ENCODE data around the gene PXK.
A peak's percentile ranks its signal among the peaks of the same experiment; 100 is the strongest.

The PXK gene

DNA sequence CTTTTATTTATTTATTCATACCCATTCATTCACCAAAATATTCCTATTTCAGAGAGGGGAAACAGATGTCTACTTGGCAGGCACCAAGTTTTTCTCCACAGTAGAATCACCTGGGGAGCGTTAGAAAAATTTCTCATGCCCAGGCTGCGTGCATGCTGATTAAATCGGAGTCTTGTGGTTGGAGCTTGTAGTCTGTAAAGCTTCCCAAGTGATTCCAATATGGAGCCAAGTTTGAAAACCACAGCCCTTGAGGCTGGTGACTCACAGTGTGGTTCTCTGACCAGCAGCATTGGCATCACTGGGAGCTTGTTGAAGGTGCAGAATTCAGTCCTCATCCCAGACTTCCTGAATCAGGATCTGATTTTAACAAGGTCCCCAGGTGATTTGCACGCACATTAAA, 51.2 kb downstream of the PXK start:
- in situ Hi-C loops (cut with HindIII; ENCODE audit: low pct_unique_long_range_greater_than_20kb, low sequenced_read_pairs): no loop called here
- TF ChIP-seq JUND (IDR thresholded peaks at IDR 0.05; ENCODE audit: low read depth): peak; percentile 84; the same call in 1 of the 2 replicates
- DNase-seq (ENCODE audit: low read depth in 1 of 2, low spot score in 1 of 2): peak; percentile 4 to 99

GRCh38 chr3:58384381-58385090, 51.8 kb downstream of the PXK start:
- TF ChIP-seq JUND (IDR thresholded peaks at IDR 0.05; ENCODE audit: low read depth): no peak
- in situ Hi-C loops (cut with HindIII; ENCODE audit: low pct_unique_long_range_greater_than_20kb, low sequenced_read_pairs): no loop called here
- no peak for DNase-seq (ENCODE audit: low read depth in 1 of 2, low spot score in 1 of 2)

DNA sequence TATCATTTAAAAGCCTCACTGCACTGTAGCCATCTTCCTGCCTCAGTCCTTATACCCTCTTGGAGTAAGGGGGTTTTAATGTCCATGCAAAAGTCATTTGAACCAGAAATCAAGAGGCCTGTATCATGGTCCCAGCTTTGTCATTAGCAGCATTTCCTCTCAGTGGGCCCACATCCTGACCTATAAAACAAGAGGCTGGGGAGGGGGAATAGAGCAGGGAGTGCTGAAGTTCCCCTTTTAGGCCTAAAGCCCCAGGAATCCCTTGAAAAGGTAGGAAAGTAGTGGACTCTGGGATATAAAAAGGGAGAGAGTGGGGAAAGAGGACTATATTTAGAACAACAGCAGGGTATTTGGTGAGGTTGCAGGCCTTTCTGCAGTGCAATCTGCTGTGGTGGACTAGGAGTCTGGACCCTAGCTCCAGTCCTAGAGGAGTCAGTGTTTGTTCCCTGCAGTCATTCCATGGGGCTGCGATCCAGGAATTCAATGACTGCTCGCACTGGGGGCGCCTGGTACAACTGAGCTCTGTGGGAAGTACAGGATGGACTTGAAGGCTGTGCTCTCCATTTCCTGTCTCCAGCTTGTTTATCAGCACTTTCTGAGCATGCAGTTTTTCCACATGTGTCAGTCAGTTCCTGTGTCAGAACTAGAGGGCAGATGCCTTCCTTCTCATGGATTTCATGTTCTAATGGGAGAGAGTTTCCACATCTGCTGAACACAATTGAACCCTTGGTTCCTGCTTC, 54.1 kb downstream of the PXK start:
- no peak for DNase-seq (ENCODE audit: low read depth in 1 of 2, low spot score in 1 of 2)
- in situ Hi-C loops (cut with HindIII; ENCODE audit: low pct_unique_long_range_greater_than_20kb, low sequenced_read_pairs): no loop called here
- TF ChIP-seq JUND (IDR thresholded peaks at IDR 0.05; ENCODE audit: low read depth): no peak

DNA sequence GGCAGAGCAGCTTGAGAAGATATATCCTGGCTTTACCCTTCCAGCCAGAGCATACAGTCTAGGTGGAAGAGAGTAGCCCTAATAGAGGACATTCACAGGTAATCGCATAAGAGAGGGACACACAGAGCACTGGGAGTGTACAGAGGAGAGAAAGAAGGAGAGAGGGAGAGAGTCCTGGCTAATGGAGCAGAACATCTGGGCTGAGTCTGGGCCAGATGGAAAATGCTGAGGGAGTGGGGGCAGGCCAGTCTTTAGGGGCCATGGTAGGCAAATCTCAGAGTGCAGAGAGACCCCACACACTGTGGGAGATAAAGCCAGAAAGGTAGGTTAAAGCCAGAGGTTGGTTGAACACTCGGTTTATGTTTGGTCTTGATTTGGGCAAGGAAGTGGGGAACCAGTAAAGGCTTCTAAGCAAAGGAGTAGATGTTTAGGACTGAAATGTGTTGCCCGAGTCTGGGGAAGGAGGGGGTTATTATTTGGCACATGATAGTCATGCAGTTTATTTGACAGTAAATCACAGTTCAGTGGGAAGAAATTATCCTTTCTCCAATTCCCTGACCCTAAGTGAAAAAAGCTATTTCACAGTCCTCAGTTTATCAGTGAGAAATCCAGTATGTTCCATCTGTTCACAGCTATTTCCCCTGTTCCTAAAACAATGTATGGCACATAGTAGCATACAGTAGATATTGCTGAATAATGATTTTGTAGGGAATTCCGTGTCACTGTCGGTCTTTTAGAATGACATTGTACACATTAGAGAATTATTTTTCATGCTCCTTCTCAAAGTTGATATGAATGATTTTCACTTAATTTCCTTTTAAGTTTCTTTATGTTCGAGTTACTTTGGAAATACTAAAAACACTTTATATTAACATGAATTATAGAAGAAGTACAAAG, 55.2 kb downstream of the PXK start:
- TF ChIP-seq JUND (IDR thresholded peaks at IDR 0.05; ENCODE audit: low read depth): no peak
- DNase-seq (ENCODE audit: low read depth in 1 of 2, low spot score in 1 of 2): peak in 1 of 2 experiments; percentile 40
- in situ Hi-C loops (cut with HindIII; ENCODE audit: low pct_unique_long_range_greater_than_20kb, low sequenced_read_pairs): no loop called here

DNA sequence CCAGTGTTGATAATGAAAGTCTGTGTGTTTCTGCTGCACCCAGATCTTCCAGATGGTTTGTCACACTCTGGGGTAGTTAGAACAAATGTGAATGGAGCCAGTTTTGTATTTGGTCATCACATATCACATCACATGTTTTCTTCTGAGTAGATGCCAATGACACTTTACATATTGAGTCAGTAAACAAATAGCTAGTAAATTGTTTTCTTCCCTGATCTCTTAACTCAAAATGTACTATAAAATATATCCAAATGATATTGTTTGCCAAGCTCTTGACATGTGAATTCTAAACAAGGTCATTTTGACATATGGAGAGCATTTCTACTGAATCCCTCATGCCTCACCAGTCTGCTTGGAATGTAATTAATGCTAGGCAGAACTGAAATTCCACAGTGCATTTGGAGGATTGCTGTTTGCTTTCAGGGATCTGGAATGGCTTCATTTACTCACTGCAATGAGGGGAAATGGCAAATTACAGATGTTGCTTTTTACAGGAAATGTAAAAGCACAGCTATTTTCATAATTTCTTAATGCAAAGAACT, 55.9 kb downstream of the PXK start:
- peak; percentile 18 to 97 for DNase-seq (ENCODE audit: low read depth in 1 of 2, low spot score in 1 of 2)
- peak; percentile 58; the same call in 1 of the 2 replicates for TF ChIP-seq JUND (IDR thresholded peaks at IDR 0.05; ENCODE audit: low read depth)
- in situ Hi-C loops (cut with HindIII; ENCODE audit: low pct_unique_long_range_greater_than_20kb, low sequenced_read_pairs): no loop called here

DNA sequence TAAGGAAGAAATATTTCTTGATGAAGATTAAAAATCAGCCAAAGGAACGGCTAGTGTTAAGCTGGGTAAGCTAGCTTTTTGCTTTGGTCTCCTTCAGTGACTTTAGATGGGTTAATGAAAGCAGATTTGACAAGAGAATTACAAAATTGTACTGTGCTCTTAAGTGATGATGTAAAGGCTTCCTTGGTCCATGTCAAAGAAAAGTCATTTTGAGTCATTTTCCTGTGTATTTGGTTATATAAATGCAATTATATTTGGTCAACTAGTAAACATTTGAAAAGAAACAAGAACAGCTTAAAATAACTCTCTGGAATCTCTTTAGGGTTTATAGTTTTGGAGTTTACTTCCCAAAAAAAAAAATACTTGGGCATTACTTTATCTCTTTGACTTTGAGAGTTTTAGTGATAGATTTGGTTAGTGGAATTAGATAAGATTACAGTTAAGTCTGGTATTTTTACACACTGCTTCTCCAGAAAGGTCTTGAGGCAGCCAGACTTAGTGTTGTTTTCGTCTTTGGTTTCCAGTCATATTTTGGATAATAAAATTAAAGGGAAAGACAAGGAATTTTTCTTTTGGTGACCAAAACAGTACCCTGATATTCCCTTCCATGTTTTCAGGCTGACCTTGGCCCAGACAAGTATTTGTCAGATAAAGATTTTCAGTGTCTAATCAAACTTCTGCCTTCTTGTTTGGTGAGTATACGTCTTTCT, 58.6 kb downstream of the PXK start:
- TF ChIP-seq JUND (IDR thresholded peaks at IDR 0.05; ENCODE audit: low read depth): no peak
- in situ Hi-C loops (cut with HindIII; ENCODE audit: low pct_unique_long_range_greater_than_20kb, low sequenced_read_pairs): no loop called here
- DNase-seq (ENCODE audit: low read depth in 1 of 2, low spot score in 1 of 2): no peak

DNA sequence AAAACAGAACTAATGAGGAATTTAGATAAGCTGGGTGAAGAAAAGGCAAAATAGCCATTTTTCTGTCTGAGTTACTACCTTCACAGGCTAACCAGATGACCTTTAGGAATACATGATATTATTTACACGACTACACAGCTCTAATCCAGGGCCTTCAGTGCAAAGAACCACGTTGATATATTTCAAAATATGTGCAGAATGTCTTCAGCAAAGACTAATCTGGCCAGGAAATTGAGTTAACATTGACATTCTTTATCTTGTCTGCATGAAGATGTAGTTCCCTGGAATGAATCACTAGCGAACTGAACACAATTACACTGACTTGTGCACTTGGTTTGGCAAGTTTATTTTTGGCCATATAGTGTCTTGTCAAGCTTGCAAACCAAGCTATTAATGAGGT, 59.5 kb downstream of the PXK start:
- TF ChIP-seq JUND (IDR thresholded peaks at IDR 0.05; ENCODE audit: low read depth): no peak
- in situ Hi-C loops (cut with HindIII; ENCODE audit: low pct_unique_long_range_greater_than_20kb, low sequenced_read_pairs): no loop called here
- DNase-seq (ENCODE audit: low read depth in 1 of 2, low spot score in 1 of 2): no peak

GRCh38 chr3:58394339-58394738, 61.6 kb downstream of the PXK start:
- in situ Hi-C loops (cut with HindIII; ENCODE audit: low pct_unique_long_range_greater_than_20kb, low sequenced_read_pairs): no loop called here
- DNase-seq (ENCODE audit: low read depth in 1 of 2, low spot score in 1 of 2): no peak

GRCh38 chr3:58398669-58399333, 66.1 kb downstream of the PXK start:
- in situ Hi-C loops (cut with HindIII; ENCODE audit: low pct_unique_long_range_greater_than_20kb, low sequenced_read_pairs): no loop called here
- no peak for DNase-seq (ENCODE audit: low read depth in 1 of 2, low spot score in 1 of 2)
- TF ChIP-seq JUND (IDR thresholded peaks at IDR 0.05; ENCODE audit: low read depth): no peak

More at GRCh38 chr3:58394339-58394738, 61.6 kb downstream of the PXK start:
- TF ChIP-seq JUND (IDR thresholded peaks at IDR 0.05; ENCODE audit: low read depth): no peak

DNA sequence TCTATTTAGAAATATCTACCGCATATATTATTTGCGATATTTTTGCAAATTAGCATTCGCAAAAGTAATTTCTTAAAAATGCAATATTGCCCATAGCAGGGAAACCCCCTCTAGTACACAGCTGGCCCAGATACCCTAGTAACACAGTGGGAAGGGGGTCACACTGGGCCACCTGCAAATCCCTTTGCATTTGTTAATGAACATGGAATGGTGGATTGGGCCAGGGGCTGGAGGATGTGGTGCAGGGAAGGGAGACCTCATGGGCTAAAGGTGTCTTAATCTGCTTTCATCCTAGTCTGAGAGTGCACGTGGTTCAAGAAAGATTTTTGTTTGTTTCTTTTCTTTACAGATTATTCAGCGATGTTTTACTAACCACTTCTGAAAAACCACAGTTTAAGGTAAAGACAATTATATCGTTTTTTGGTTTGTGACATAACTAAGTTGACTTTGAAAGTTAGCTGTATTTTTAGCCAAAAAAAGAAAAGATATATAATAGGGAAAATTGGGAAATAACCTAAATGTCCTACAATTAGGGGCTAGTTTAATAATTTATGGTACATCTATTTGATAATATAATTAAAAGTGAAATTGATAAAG, 70.9 kb downstream of the PXK start:
- no peak for TF ChIP-seq JUND (IDR thresholded peaks at IDR 0.05; ENCODE audit: low read depth)
- DNase-seq (ENCODE audit: low read depth in 1 of 2, low spot score in 1 of 2): no peak
- in situ Hi-C loops (cut with HindIII; ENCODE audit: low pct_unique_long_range_greater_than_20kb, low sequenced_read_pairs): no loop called here

DNA sequence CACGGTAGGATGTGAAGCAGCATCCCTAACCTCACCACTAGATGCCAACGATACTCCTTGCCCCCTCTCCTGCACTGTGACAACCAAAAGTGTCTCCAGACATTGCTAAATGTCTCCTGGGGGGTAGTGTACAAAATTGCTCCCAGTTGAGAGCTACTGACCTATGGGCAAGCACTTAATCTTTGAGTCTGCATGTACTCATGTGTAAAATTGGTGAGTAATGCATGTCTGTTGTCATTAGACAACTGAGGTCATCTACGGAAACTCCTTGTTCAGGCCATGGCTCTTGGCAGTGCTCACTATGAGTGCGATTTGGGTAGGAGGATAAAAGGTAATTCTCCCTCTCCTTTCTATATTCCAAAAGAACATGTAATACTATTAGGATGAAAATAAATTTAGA, 71.7 kb downstream of the PXK start:
- in situ Hi-C loops (cut with HindIII; ENCODE audit: low pct_unique_long_range_greater_than_20kb, low sequenced_read_pairs): no loop called here
- DNase-seq (ENCODE audit: low read depth in 1 of 2, low spot score in 1 of 2): no peak
- no peak for TF ChIP-seq JUND (IDR thresholded peaks at IDR 0.05; ENCODE audit: low read depth)

All from T47D (cell line).